HepG2 (cell line): ENCODE data around the gene FGFR3. TPM values are rescaled to one million over a fixed set of nuclear protein-coding genes. Genes with fewer than 3 reads are reported as not detected.
A peak's percentile ranks its signal among the peaks of the same experiment; 100 is the strongest.

Experiments used
- CEBPZ ChIP-seq: IDR thresholded peaks from 2 replicates; pipeline ENCODE4 v1.6.1; 2012; ENCODE audit warnings: low read length, improper control_type of control experiment
- GLI4 ChIP-seq: sonication (generic); formaldehyde crosslinking; IDR thresholded peaks from 2 replicates; pipeline ENCODE4 v1.5.1; 2020; ENCODE audit warnings: missing genetic modification reagents, mild to moderate bottlenecking, moderate library complexity, borderline replicate concordance
- ONECUT2 ChIP-seq: sonication (generic); formaldehyde crosslinking; IDR thresholded peaks from 2 replicates; pipeline ENCODE4 v1.4.0; 2020; ENCODE audit warnings: missing genetic modification reagents
- RBFOX2 ChIP-seq: fragments of 200-400 bp; formaldehyde crosslinking; IDR thresholded peaks from 2 replicates; pipeline ENCODE4 v1.6.1; 2017; ENCODE audit warnings: low read depth, mild to moderate bottlenecking, low read length
- TEAD3 ChIP-seq: optimal IDR thresholded peaks from 2 replicates; pipeline ENCODE3; 2016; ENCODE audit warnings: borderline replicate concordance
- TRIM24 ChIP-seq: sonication (generic); formaldehyde crosslinking; IDR thresholded peaks from 2 replicates; pipeline ENCODE4 v1.8.0; 2022; ENCODE audit warnings: mild to moderate bottlenecking, missing genetic modification reagents
- ZFAT ChIP-seq: sonication (generic); formaldehyde crosslinking; conservative IDR thresholded peaks from 2 replicates; pipeline ENCODE4 v1.8.1; 2023; ENCODE audit warnings: missing genetic modification reagents, inconsistent platforms
- ZNF441 ChIP-seq: sonication (generic); formaldehyde crosslinking; IDR thresholded peaks from 2 replicates; pipeline ENCODE4 v1.7.0; 2021; ENCODE audit warnings: missing genetic modification reagents, borderline replicate concordance
- ZNF749 ChIP-seq: sonication (generic); formaldehyde crosslinking; IDR thresholded peaks from 2 replicates; pipeline ENCODE4 v1.8.0; 2022; ENCODE audit warnings: mild to moderate bottlenecking, missing genetic modification reagents, moderate library complexity, borderline replicate concordance
- ZNF790 ChIP-seq: sonication (generic); formaldehyde crosslinking; IDR thresholded peaks from 2 replicates; pipeline ENCODE4 v1.8.0; 2022; ENCODE audit warnings: missing genetic modification reagents, mild to moderate bottlenecking, borderline replicate concordance
- ZSCAN21 ChIP-seq: sonication (generic); formaldehyde crosslinking; IDR thresholded peaks from 2 replicates; pipeline ENCODE4 v1.8.0; 2022; ENCODE audit warnings: mild to moderate bottlenecking, missing genetic modification reagents, moderate library complexity, borderline replicate concordance
- polyA plus RNA-seq, 8 experiments: library from polyadenylated mRNA; depleted of rRNA in 3 of 8; stranded (reverse) in 7 of 8; unstranded in 1 of 8; fragments of >200 nt; fragmentation: Illumina TruSeq in 4 of 8; extraction: Trizol in 4 of 8; gene quantifications; 2 replicates each; pipeline versions ENCODE4 v1.2.1 to v1.2.3, GENCODE V29; 2011 to 2016; ENCODE audit warnings: low read depth in 4 of 8, missing spikeins in 1 of 8, mixed read lengths in 1 of 8; ENCODE audit not compliant: insufficient read depth in 1 of 8
- total RNA-seq, 5 experiments: library from RNA; depleted of rRNA; stranded (reverse); fragments of >200 nt; fragmentation: Illumina TruSeq; extraction: Trizol; gene quantifications; 2 replicates each; pipeline ENCODE4 v1.2.3, GENCODE V29; 2016; ENCODE audit warnings: low read depth in 1 of 5

The FGFR3 gene
- total and polyA plus RNA-seq, 2 of the 13 experiments (the other 11 are each of a cell fraction or from before 2014, with no cell fraction given) = 103 to 109 TPM

- TF ChIP-seq ZSCAN21 (CRISPR knock-in tag) (no peak), TEAD3 (CRISPR knock-in tag) (no peak), ZNF441 (CRISPR knock-in tag) (no peak), GLI4 (no peak), ZNF749 (CRISPR knock-in tag) (no peak), ONECUT2 (CRISPR knock-in tag) (no peak), TRIM24 (CRISPR knock-in tag) (no peak), CEBPZ (no peak), ZNF790 (CRISPR knock-in tag) (no peak), RBFOX2 (0 out of 2 replicates have a peak, but pooled peaks have one; percentile 66), ZFAT (CRISPR knock-in tag) (no peak)
Measured at GRCh38 chr4:1800805-1801204, 7.7 kb downstream of the FGFR3 start (continued).
